ENCODE data around the gene ZCWPW2.
A peak's percentile ranks its signal among the peaks of the same experiment; 100 is the strongest.

The ZCWPW2 gene

GRCh38 chr3:28348629-28349468 is at the start of gene ZCWPW2, which contains the start of gene AZI2:
Gene ZCWPW2, plus strand, starts transcription at chr3:28348721. Its CDS starts 64,348 bp downstream, at chr3:28413069.
Gene AZI2, minus strand, starts transcription at chr3:28348824. Its CDS starts 8,207 bp downstream, at chr3:28340617.
- peak; percentile 80 for DNase-seq

GRCh38 chr3:28299705-28300104 is 48.8 kb upstream of the ZCWPW2 start:
- no peak for DNase-seq

- no peak for DNase-seq
Measured at GRCh38 chr3:28300345-28300962, 48.1 kb upstream of the ZCWPW2 start.

GRCh38 chr3:28301688-28302087 is 46.8 kb upstream of the ZCWPW2 start:
- DNase-seq, result no peak

- no peak for DNase-seq
Measured at GRCh38 chr3:28308196-28308595, 40.3 kb upstream of the ZCWPW2 start.

- DNase-seq, result no peak
Measured at GRCh38 chr3:28315711-28316110, 32.8 kb upstream of the ZCWPW2 start.

- no peak for DNase-seq
Measured at GRCh38 chr3:28316226-28316625, 32.3 kb upstream of the ZCWPW2 start.

- peak; percentile 33 for DNase-seq
Measured at GRCh38 chr3:28317438-28318022, 31.0 kb upstream of the ZCWPW2 start.

GRCh38 chr3:28320981-28321380 is 27.5 kb upstream of the ZCWPW2 start:
- no peak for DNase-seq

- no peak for DNase-seq
Measured at GRCh38 chr3:28322464-28322863, 26.1 kb upstream of the ZCWPW2 start.

GRCh38 chr3:28326458-28326926 is 22.0 kb upstream of the ZCWPW2 start:
- no peak for DNase-seq

GRCh38 chr3:28328188-28329151 is 20.1 kb upstream of the ZCWPW2 start:
- peak; percentile 1 for DNase-seq

- no peak for DNase-seq
Measured at GRCh38 chr3:28334552-28334951, 14.0 kb upstream of the ZCWPW2 start.

- no peak for DNase-seq
Measured at GRCh38 chr3:28335246-28335645, 13.3 kb upstream of the ZCWPW2 start.

- no peak for DNase-seq
Measured at GRCh38 chr3:28337230-28337629, 11.3 kb upstream of the ZCWPW2 start.

- DNase-seq, result no peak
Measured at GRCh38 chr3:28343144-28343543, 5.4 kb upstream of the ZCWPW2 start.

GRCh38 chr3:28345690-28346089 is 2.8 kb upstream of the ZCWPW2 start:
- DNase-seq, result no peak

GRCh38 chr3:28347374-28348264 is 902 bp upstream of the ZCWPW2 start:
- no peak for DNase-seq

- DNase-seq, result no peak
Measured at GRCh38 chr3:28348265-28348628, 274 bp upstream of the ZCWPW2 start.

- DNase-seq, result no peak
Measured at GRCh38 chr3:28349469-28350000, 1.0 kb downstream of the ZCWPW2 start.

GRCh38 chr3:28376424-28376823 is 27.9 kb downstream of the ZCWPW2 start:
- DNase-seq, result no peak

Measured in COR-L47 (cell line).